CD4-positive, alpha-beta T cell (primary cell): ENCODE measurements around the gene DIO2. TPM values are rescaled to one million over a fixed set of nuclear protein-coding genes. Genes with fewer than 3 reads are reported as not detected.

Experiments
- ATAC-seq: fragments of 200-7000 bp; cut with Tn5 transposase; one replicate; pipeline ENCODE4 v1.10.0; 2022; ENCODE audit warnings: mild to moderate bottlenecking; ENCODE audit not compliant: poor library complexity
- CTCF ChIA-PET: fragments of 350-600 bp; sonication (Branson Sonifier 250); formaldehyde crosslinking; loops from one replicate; lab custom pipeline; 2021; ENCODE audit warnings: antibody characterized with exemption, inconsistent platforms; lab: Charles Lee
- POLR2A ChIA-PET: fragments of 350-600 bp; sonication (Branson Sonifier 250); formaldehyde crosslinking; loops from one replicate; lab custom pipeline; 2021; ENCODE audit warnings: antibody characterized with exemption, inconsistent platforms; lab: Charles Lee
- DNase-seq, 14 experiments: peaks; one replicate each; pipeline ENCODE4 v3.0.0-alpha.2; 2013 to 2020; ENCODE audit warnings: mixed read lengths in 2 of 14
- H3K27ac ChIP-seq, 2 donors: one replicate each; pipeline versions ENCODE4 v1.5.1 to v1.7.0; 2013; ENCODE audit warnings: low read length in 2 of 2, low read depth in 1 of 2, mild to moderate bottlenecking in 1 of 2
- H3K27me3 ChIP-seq, 2 experiments: 1 replicate in 1 of 2; 2 replicates in 1 of 2; pipeline versions ENCODE4 v1.6.1 to v1.7.0; 2013; ENCODE audit warnings: low read length in 2 of 2, control low read depth in 1 of 2, mild to moderate bottlenecking in 1 of 2, moderate library complexity in 1 of 2; ENCODE audit not compliant: insufficient read depth in 2 of 2, control insufficient read depth in 1 of 2
- H3K36me3 ChIP-seq: one replicate; pipeline ENCODE4 v1.6.1; 2013; ENCODE audit warnings: low read length, control low read depth; ENCODE audit not compliant: insufficient read depth
- H3K4me1 ChIP-seq: one replicate; pipeline ENCODE4 v1.6.1; 2013; ENCODE audit warnings: low read length, control low read depth; ENCODE audit not compliant: insufficient read depth
- H3K4me3 ChIP-seq: one replicate; pipeline ENCODE4 v1.5.1; 2013; ENCODE audit warnings: mild to moderate bottlenecking, low read length, moderate library complexity
- H3K9me3 ChIP-seq, 2 experiments: 1 replicate in 1 of 2; 2 replicates in 1 of 2; pipeline versions ENCODE4 v1.6.1 to v1.7.0; 2013; ENCODE audit warnings: low read length in 2 of 2, mild to moderate bottlenecking in 2 of 2, control low read depth in 1 of 2, moderate library complexity in 1 of 2; ENCODE audit not compliant: control insufficient read depth in 1 of 2, insufficient read depth in 1 of 2
- H3K27ac Mint-ChIP-seq: one replicate; pipeline ENCODE4 v1.8.0; 2020; ENCODE audit warnings: mixed read lengths
- H3K27me3 Mint-ChIP-seq: one replicate; pipeline ENCODE4 v1.8.0; 2021; ENCODE audit warnings: mixed read lengths
- H3K36me3 Mint-ChIP-seq: one replicate; pipeline ENCODE4 v1.8.0; 2021; ENCODE audit warnings: low read depth, mixed read lengths
- H3K4me1 Mint-ChIP-seq: one replicate; pipeline ENCODE4 v1.8.0; 2021; ENCODE audit warnings: low read depth, mixed read lengths
- H3K4me3 Mint-ChIP-seq: one replicate; pipeline ENCODE4 v1.8.0; 2020; ENCODE audit warnings: mild to moderate bottlenecking, mixed read lengths
- H3K9me3 Mint-ChIP-seq: one replicate; pipeline ENCODE4 v1.8.0; 2020; ENCODE audit warnings: mixed read lengths
- CTCF ChIP-seq: fragments of 200-600 bp; IDR thresholded peaks from one replicate; pipeline ENCODE4 v1.8.0; 2022; ENCODE audit warnings: antibody characterized with exemption, mild to moderate bottlenecking
- intact Hi-C, 2 experiments: fragments of 100-400 bp; cut with DNase I in 1 of 2; cut with micrococcal nuclease in 1 of 2; formaldehyde crosslinking; loops; one replicate each; pipeline versions ENCODE4 v1.15.1 to v1.9.0; 2023 to 2025; cut with DNase I, micrococcal nuclease
- total RNA-seq, 174 experiments: library from RNA in 2 of 174; stranded (reverse) in 2 of 174; gene quantifications; one replicate each; pipeline ENCODE4 v1.2.3 and lab custom pipeline; 2021 to 2026

The DIO2 gene
- total RNA-seq, 2 experiments from 2014 or later: not detected

GRCh38 chr14:80237143-80237542 is 25.8 kb upstream of the DIO2 start:
- no peaks in the 10 kb centered on the region for H3K4me1 Mint-ChIP-seq
- CTCF ChIA-PET: no interaction called here
- H3K36me3 Mint-ChIP-seq: no peaks in the 10 kb centered on the region
- H3K9me3 Mint-ChIP-seq: peaks cover 13% of the 10 kb centered on the region
- no peak overlapping the region for H3K4me3 ChIP-seq
- ATAC-seq (no peak), DNase-seq (no peak)
- intact Hi-C loops: no loop called here
- H3K27ac ChIP-seq: no peak overlapping the region
- H3K27me3 Mint-ChIP-seq: no peaks in the 10 kb centered on the region
- H3K27me3 ChIP-seq: no peaks in the 10 kb centered on the region
- TF ChIP-seq CTCF: no peak
- no peak overlapping the region for H3K4me3 Mint-ChIP-seq
- POLR2A ChIA-PET: no interaction called here
- no peak overlapping the region for H3K27ac Mint-ChIP-seq
- H3K9me3 ChIP-seq: peaks cover 0 to 3% of the 10 kb centered on the region in 2 experiments
- no peaks in the 10 kb centered on the region for H3K36me3 ChIP-seq
- H3K4me1 ChIP-seq: no peaks in the 10 kb centered on the region

- ChIA-PET POLR2A (interaction anchor here (0.7 kb wide), 1 partner anchor 173 kb away, joined by 3 read pairs; no protein-coding TSS in a partner anchor), CTCF (no interaction called here)
- Histone ChIP-seq H3K4me1 (no peaks in the 10 kb centered on the region), H3K36me3 (no peaks in the 10 kb centered on the region), H3K4me3 (no peak overlapping the region), H3K9me3 (peaks cover 0 to 3% of the 10 kb centered on the region in 2 experiments), H3K27ac (no peak overlapping the region), H3K27me3 (no peaks in the 10 kb centered on the region)
- ATAC-seq: no peak
- no peak overlapping the region for H3K27ac Mint-ChIP-seq
- no peaks in the 10 kb centered on the region for H3K4me1 Mint-ChIP-seq
- H3K36me3 Mint-ChIP-seq: no peaks in the 10 kb centered on the region
- no peak for DNase-seq
- intact Hi-C loops: no loop called here
- no peak for TF ChIP-seq CTCF
- no peak overlapping the region for H3K4me3 Mint-ChIP-seq
- no peaks in the 10 kb centered on the region for H3K27me3 Mint-ChIP-seq
- H3K9me3 Mint-ChIP-seq: peaks cover 16% of the 10 kb centered on the region
Observed at GRCh38 chr14:80233470-80234089, 22.3 kb upstream of the DIO2 start.

GRCh38 chr14:80231702-80232101 is 20.4 kb upstream of the DIO2 start:
- no peaks in the 10 kb centered on the region for H3K9me3 ChIP-seq

More at GRCh38 chr14:80231702-80232101, 20.4 kb upstream of the DIO2 start:
- Mint-ChIP-seq H3K9me3 (peaks cover 15% of the 10 kb centered on the region), H3K27me3 (no peaks in the 10 kb centered on the region), H3K4me1 (no peaks in the 10 kb centered on the region), H3K36me3 (no peaks in the 10 kb centered on the region), H3K27ac (no peak overlapping the region), H3K4me3 (no peak overlapping the region)
- intact Hi-C loops: no loop called here
- no peaks in the 10 kb centered on the region for H3K4me1 ChIP-seq
- CTCF ChIA-PET: no interaction called here
- no peak overlapping the region for H3K4me3 ChIP-seq
- H3K27me3 ChIP-seq: no peaks in the 10 kb centered on the region
- no peaks in the 10 kb centered on the region for H3K36me3 ChIP-seq
- TF ChIP-seq CTCF: no peak
- POLR2A ChIA-PET: no interaction called here
- ATAC-seq (no peak), DNase-seq (no peak)
- no peak overlapping the region for H3K27ac ChIP-seq
